ENCODE results near the gene GSE1.

- TF ChIP-seq ZSCAN18 (CRISPR knock-in tag; IDR thresholded peaks at IDR 0.05), result no peak
- TF ChIP-seq CTCF (IDR thresholded peaks at IDR 0.05), result no peak
- no peak for TF ChIP-seq AFF4 (CRISPR knock-in tag; IDR thresholded peaks at IDR 0.05; ENCODE audit: borderline replicate concordance)
- no peak for TF ChIP-seq JUN (CRISPR knock-in tag; IDR thresholded peaks at IDR 0.05)
- no peak for TF ChIP-seq E2F1 (CRISPR knock-in tag; IDR thresholded peaks at IDR 0.05)
- no peak for TF ChIP-seq ATF2 (CRISPR knock-in tag; IDR thresholded peaks at IDR 0.05; ENCODE audit: borderline replicate concordance, low read depth)
- TF ChIP-seq ATF3 (CRISPR knock-in tag; conservative IDR thresholded peaks at IDR 0.05), result no peak
- no peak for TF ChIP-seq MAX (CRISPR knock-in tag; IDR thresholded peaks at IDR 0.05)
- TF ChIP-seq TP53 (CRISPR knock-in tag; IDR thresholded peaks at IDR 0.05), result no peak
- no peak for TF ChIP-seq SMAD3 (CRISPR knock-in tag; IDR thresholded peaks at IDR 0.05; ENCODE audit: borderline replicate concordance)
- no peak for TF ChIP-seq EMX1 (CRISPR knock-in tag; IDR thresholded peaks at IDR 0.05)
- no peak for TF ChIP-seq HMGXB4 (CRISPR knock-in tag; IDR thresholded peaks at IDR 0.05)
- no peak for TF ChIP-seq CBFB (CRISPR knock-in tag; IDR thresholded peaks at IDR 0.05; ENCODE audit: low read depth)
Measured at GRCh38 chr16:85604145-85604705, 8.9 kb upstream of the GSE1 start.
